Liver (tissue), 9 donors: Measurements from ENCODE around the gene NOTCH1. TPM values are rescaled to one million over a fixed set of nuclear protein-coding genes. Genes with fewer than 3 reads are reported as not detected.

ENCODE experiments used
- DNase-seq: peaks from one replicate; pipeline ENCODE4 v3.0.0-alpha.2; 2017; ENCODE audit warnings: low spot score
- H3K27ac ChIP-seq, 2 donors: one replicate each; pipeline ENCODE4 v1.7.0; 2013; ENCODE audit warnings: inconsistent platforms in 2 of 2, low read length in 2 of 2, control low read depth in 1 of 2, low read depth in 1 of 2, mild to moderate bottlenecking in 1 of 2
- H3K27me3 ChIP-seq, 4 donors: one replicate each; pipeline versions ENCODE4 v1.6.1 to v1.7.0; 2013; ENCODE audit warnings: low read length in 3 of 4, inconsistent platforms in 1 of 4, mild to moderate bottlenecking in 1 of 4, moderate library complexity in 1 of 4; ENCODE audit not compliant: control insufficient read depth in 4 of 4, insufficient read depth in 4 of 4
- H3K36me3 ChIP-seq, 4 donors: one replicate each; pipeline versions ENCODE4 v1.6.1 to v1.7.0; 2013; ENCODE audit warnings: low read length in 3 of 4, mild to moderate bottlenecking in 3 of 4, low read depth in 1 of 4, moderate library complexity in 1 of 4; ENCODE audit not compliant: control insufficient read depth in 4 of 4, insufficient read depth in 3 of 4
- H3K4me1 ChIP-seq, 4 donors: one replicate each; pipeline versions ENCODE4 v1.6.1 to v1.7.0; 2013; ENCODE audit warnings: low read length in 3 of 4, mild to moderate bottlenecking in 3 of 4, moderate library complexity in 1 of 4; ENCODE audit not compliant: control insufficient read depth in 4 of 4, insufficient read depth in 4 of 4
- H3K4me3 ChIP-seq, 3 donors: one replicate each; pipeline versions ENCODE4 v1.6.1 to v1.7.0; 2013; ENCODE audit warnings: low read length in 3 of 3, control low read depth in 1 of 3, low read depth in 1 of 3, mild to moderate bottlenecking in 1 of 3
- H3K9ac ChIP-seq, 2 donors: one replicate each; pipeline ENCODE4 v1.7.0; 2013; ENCODE audit warnings: low read length in 2 of 2, mild to moderate bottlenecking in 2 of 2, moderate library complexity in 2 of 2, control low read depth in 1 of 2, low read depth in 1 of 2
- H3K9me3 ChIP-seq, 4 donors: one replicate each; pipeline versions ENCODE4 v1.6.1 to v1.7.0; 2013; ENCODE audit warnings: low read length in 3 of 4; ENCODE audit not compliant: control insufficient read depth in 4 of 4
- ATF3 ChIP-seq: IDR thresholded peaks from 2 replicates; pipeline ENCODE4 v1.6.1; 2016; ENCODE audit warnings: antibody characterized with exemption
- CTCF ChIP-seq: fragments of 150-350 bp; IDR thresholded peaks from 2 replicates; pipeline ENCODE4 v1.5.1; 2017; ENCODE audit warnings: improper control_type of control experiment, low read depth, low read length; ENCODE audit not compliant: missing input control
- EGR1 ChIP-seq, 2 donors: IDR thresholded peaks; 2 replicates each; pipeline ENCODE4 v1.6.1; 2016 to 2018; ENCODE audit warnings: antibody characterized with exemption in 2 of 2, low read depth in 2 of 2
- FOXA1 ChIP-seq: IDR thresholded peaks from 2 replicates; pipeline ENCODE4 v1.6.1; 2016; ENCODE audit warnings: antibody characterized with exemption
- FOXA2 ChIP-seq: IDR thresholded peaks from 2 replicates; pipeline ENCODE4 v1.6.1; 2016; ENCODE audit warnings: antibody characterized with exemption
- GABPA ChIP-seq, 2 donors: IDR thresholded peaks in 1 of 2; conservative IDR thresholded peaks in 1 of 2; 2 replicates each; pipeline ENCODE4 v1.6.1; 2016; ENCODE audit warnings: antibody characterized with exemption in 2 of 2, mild to moderate bottlenecking in 1 of 2, moderate library complexity in 1 of 2
- HNF4A ChIP-seq, 2 donors: conservative IDR thresholded peaks; 2 replicates each; pipeline ENCODE4 v1.6.1; 2016; ENCODE audit warnings: antibody characterized with exemption in 2 of 2, mild to moderate bottlenecking in 2 of 2
- HNF4G ChIP-seq: IDR thresholded peaks from 2 replicates; pipeline ENCODE4 v1.6.1; 2016; ENCODE audit warnings: antibody characterized with exemption
- JUND ChIP-seq, 2 donors: IDR thresholded peaks; 2 replicates each; pipeline ENCODE4 v1.6.1; 2016; ENCODE audit warnings: antibody characterized with exemption in 2 of 2
- MAX ChIP-seq: IDR thresholded peaks from 2 replicates; pipeline ENCODE4 v1.6.1; 2016; ENCODE audit warnings: antibody characterized with exemption
- NR2F2 ChIP-seq: IDR thresholded peaks from 2 replicates; pipeline ENCODE4 v1.6.1; 2016; ENCODE audit warnings: antibody characterized with exemption
- RAD21 ChIP-seq, 2 donors: IDR thresholded peaks; 2 replicates each; pipeline ENCODE4 v1.6.1; 2016; ENCODE audit warnings: antibody characterized with exemption in 2 of 2, mild to moderate bottlenecking in 2 of 2
- REST ChIP-seq: IDR thresholded peaks from 2 replicates; pipeline ENCODE4 v1.6.1; 2016; ENCODE audit warnings: antibody characterized with exemption, mild to moderate bottlenecking
- RXRA ChIP-seq, 2 donors: IDR thresholded peaks; 2 replicates each; pipeline ENCODE4 v1.6.1; 2017 to 2018; ENCODE audit warnings: antibody characterized with exemption in 2 of 2, mild to moderate bottlenecking in 1 of 2
- SP1 ChIP-seq: IDR thresholded peaks from 2 replicates; pipeline ENCODE4 v1.6.1; 2018; ENCODE audit warnings: antibody characterized with exemption, mild to moderate bottlenecking
- TAF1 ChIP-seq: conservative IDR thresholded peaks from 2 replicates; pipeline ENCODE4 v1.6.1; 2016; ENCODE audit warnings: antibody characterized with exemption, mild to moderate bottlenecking
- YY1 ChIP-seq: IDR thresholded peaks from 2 replicates; pipeline ENCODE4 v1.6.1; 2016; ENCODE audit warnings: antibody characterized with exemption, mild to moderate bottlenecking
- ZBTB33 ChIP-seq: IDR thresholded peaks from 2 replicates; pipeline ENCODE4 v1.6.1; 2016; ENCODE audit warnings: antibody characterized with exemption
- WGBS: extraction: QIAGEN DNeasy Blood & Tissue Kit; methylation state at CpG from one replicate; pipeline ENCODE4 v1.1.7; 2013; 5-methylcytosine and 5-hydroxymethylcytosine counted together
- polyA plus RNA-seq, 2 donors: library from polyadenylated mRNA; stranded (reverse) in 1 of 2; unstranded in 1 of 2; fragments of 200-250 nt in 1 of 2; fragments of >200 nt in 1 of 2; fragmentation: Nextera tagmentation in 1 of 2; extraction: Ambion mirVana in 1 of 2; gene quantifications; one replicate each; pipeline versions ENCODE4 v1.2.1 to v1.2.3, GENCODE V29; 2013 to 2015
- total RNA-seq, 2 donors: library from RNA; depleted of rRNA; stranded (reverse); fragments of >200 nt; gene quantifications; one replicate each; pipeline ENCODE4 v1.2.3, GENCODE V29; 2014
- donor health status: healthy.
- donor health status: healthy.
- donor health status: healthy.
- donor health status: healthy.
- donor health status: healthy.

Gene NOTCH1
- total and polyA plus RNA-seq, 4 donors: 2.4 to 22.3 (median 8.5) TPM

GRCh38 chr9:136525841-136526499 lies 19.9 kb downstream of the NOTCH1 start:
- WGBS: 61% methylated on average over 30 of the region's 30 CpGs
- peak overlapping the region; percentile 12 to 46 for H3K27ac ChIP-seq
- H3K36me3 ChIP-seq: peaks cover 0 to 10% (median 0%) of the 10 kb centered on the region in 4 donors

More at GRCh38 chr9:136525841-136526499, 19.9 kb downstream of the NOTCH1 start:
- peaks cover 35 to 78% (median 53%) of the 10 kb centered on the region in 4 donors for H3K4me1 ChIP-seq
- TF ChIP-seq FOXA2 (no peak), ATF3 (no peak), MAX (no peak), CTCF (no peak), SP1 (no peak), HNF4A (conservative IDR thresholded peaks at IDR 0.05) (no peak), FOXA1 (no peak), RAD21 (IDR thresholded peaks at IDR 0.05) (no peak), REST (no peak), TAF1 (no peak), YY1 (no peak), JUND (IDR thresholded peaks at IDR 0.05) (no peak), NR2F2 (no peak), RXRA (IDR thresholded peaks at IDR 0.05) (no peak), GABPA (IDR thresholded peaks at IDR 0.05 in 1 of 2, conservative IDR thresholded peaks at IDR 0.05 in 1 of 2) (no peak), ZBTB33 (no peak), EGR1 (IDR thresholded peaks at IDR 0.05; ENCODE audit: low read depth in 2 of 2) (no peak), HNF4G (no peak)
- no peak overlapping the region for H3K4me3 ChIP-seq
- no peak for DNase-seq
- H3K27me3 ChIP-seq: no peaks in the 10 kb centered on the region
- no peak overlapping the region for H3K9ac ChIP-seq
- no peaks in the 10 kb centered on the region for H3K9me3 ChIP-seq
